GM21528 (cell line): ENCODE measurements around the gene DOK6.
"Not testable (repeated sequence)": the region's sequence is repeated elsewhere in the genome, so short reads cannot be mapped to it uniquely, and the experiment has no call there.

Experiments used
- ATAC-seq: cut with Tn5 transposase; IDR thresholded peaks from one replicate; pipeline ENCODE4 v1.9.1; 2021; ENCODE audit warnings: mild to moderate bottlenecking, moderate library complexity; ENCODE audit not compliant: unreplicated experiment, low FRiP score

DOK6 gene

GRCh38 chr18:69843015-69843414 lies 442.3 kb downstream of the DOK6 start:
- no peak for ATAC-seq

DNA sequence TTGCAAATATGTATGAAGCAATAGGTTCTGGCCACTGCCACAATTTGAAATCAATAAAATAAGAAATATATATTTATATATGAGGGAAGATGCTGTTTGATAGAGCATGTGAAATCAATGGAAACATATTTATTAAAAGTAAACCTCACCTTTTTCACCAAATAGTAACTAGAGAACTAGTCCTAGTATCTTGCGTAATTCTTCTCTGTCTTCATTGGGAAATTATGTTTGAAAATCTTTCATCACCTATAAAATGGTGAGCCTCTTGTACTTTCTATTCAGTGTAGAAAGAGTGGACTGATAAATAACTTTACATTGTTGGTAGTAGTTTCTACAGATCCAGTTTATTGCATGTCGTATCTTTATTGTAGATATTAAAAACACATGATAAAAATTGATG lies 444.0 kb downstream of the DOK6 start:
- no peak for ATAC-seq

DNA sequence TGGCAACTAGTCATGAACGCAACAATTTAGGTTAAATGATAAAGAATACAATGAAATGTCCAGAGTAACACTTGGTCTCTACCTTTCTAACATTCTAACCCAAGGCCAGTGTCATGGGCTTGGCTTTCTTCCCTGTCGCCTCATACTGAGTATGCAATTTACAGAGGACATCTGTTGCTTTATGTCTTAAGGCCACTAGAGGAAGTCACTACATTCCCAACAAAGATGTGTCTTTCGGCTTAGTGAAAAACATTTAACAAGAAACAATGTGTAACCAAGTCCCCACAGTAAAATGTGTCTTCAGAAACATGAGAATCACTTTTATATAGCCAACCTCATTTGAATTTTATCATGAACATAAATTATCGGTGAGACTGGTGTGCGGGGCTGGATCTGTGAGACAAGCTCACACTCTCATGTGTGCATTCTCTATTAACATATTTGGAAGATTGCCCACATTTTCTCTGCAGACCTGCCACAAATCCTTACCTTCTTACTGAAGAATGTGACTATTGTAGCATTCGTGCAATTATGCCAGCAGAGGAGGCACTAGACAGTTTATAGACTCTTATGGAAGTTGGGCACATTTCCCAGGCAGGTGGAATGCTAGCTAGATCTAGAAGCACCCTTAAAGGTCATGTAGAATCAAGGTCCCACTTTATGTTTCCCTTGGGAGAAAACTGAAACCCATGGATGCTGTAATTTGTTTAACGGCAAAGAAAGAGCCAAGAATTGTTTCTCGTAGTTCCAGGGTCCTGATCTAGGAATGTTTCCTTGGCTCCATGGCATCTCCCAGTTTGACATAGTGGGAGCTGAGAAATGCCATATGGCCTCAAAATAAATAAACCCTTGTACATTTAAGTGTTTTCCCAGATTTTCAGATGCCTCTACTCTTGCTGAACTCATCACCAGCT lies 445.2 kb downstream of the DOK6 start:
- ATAC-seq: no peak

DNA sequence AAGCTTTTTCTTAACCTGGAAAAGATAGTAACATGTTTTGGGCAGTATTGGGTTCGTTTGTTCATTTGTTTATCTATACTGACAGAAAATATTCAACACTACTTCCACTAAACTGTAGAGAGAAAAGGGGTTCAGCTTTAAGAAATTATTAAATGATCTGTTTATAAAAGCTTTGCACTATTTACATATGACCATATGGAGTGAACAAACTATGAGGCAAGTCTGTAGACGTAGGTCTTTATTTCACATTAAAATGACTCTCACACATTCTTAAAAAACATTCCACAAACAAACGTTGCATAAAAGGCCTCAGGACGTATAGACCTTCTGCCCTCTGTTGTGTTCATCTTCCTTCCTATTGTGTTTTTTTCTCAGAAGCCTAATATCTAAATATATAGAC lies 452.4 kb downstream of the DOK6 start:
- no peak for ATAC-seq

DNA sequence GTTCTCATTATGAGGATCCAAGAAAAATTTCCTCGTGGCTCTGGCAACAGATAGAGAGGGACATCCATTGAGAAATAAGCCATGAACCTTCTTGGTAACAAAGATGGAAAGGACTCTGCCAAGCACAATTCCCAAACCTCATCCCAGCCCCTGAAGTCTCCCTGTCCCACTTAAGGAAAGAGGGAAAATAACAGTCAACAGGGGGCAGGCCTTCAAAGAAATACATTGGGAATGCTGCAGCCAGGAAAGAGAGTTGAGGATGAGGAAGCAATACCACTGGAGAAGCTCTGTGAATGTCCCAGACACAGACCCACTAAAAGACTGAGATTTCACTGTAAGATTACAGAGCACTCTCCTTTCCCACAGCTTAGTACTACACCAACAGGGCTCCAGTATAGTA lies 453.8 kb downstream of the DOK6 start:
- ATAC-seq: no peak

DNA sequence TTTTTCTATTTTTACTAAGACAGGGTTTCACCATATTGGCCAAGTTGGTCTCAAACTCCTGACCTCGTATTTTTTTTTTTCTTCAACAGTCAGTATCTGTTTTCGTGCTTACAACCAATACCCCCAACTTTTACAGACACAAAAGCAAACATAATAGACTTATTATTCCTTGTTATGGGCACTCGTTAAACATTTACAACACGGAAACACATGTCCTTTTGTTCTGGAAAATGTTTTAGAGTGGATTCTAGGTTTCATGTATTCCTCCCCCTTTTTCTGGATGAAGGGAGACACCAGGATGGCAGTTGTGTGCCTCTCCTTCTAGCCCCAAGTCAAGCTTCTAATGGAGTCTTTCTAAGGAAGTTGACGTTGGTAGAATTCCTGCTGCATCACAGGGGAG lies 458.2 kb downstream of the DOK6 start:
- ATAC-seq: no peak

DNA sequence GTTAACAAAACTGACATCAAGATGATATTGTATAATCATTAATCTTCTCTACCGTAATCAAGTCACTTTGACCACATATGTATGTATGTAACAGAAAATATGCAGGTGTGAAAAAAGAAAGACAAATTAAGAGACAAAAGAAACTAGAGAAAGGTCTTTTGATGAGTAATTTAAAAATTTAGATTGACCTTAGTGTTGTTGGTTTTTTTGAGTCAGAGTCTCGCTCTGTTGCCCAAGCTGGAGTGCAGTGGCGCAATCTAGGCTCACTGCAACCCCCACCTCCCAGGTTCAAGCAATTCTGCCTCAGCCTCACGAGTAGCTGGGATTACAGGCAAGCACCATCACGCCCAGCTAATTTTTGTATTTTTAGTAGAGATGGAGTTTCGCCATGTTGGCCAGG lies 464.1 kb downstream of the DOK6 start:
- ATAC-seq: peak; percentile 85

DNA sequence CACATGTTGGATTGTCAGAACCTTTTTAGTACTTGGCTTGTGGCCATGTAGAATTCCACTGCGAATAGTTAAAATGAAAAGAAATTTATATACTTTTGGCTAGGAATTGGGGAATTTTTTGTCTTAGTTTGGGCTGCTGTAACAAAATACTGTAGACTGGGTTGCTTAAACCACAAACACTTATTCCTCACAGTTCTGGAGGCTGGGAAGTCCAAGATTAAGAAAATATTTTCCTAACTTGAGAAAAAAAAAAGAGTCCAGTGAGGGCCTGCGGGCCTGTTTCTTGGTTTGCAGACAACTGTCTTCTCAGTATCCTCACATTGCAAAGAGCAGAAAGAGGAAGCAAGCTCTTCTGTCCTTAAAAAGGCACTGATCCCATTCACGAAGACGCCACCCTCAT lies 465.1 kb downstream of the DOK6 start:
- no peak for ATAC-seq

DNA sequence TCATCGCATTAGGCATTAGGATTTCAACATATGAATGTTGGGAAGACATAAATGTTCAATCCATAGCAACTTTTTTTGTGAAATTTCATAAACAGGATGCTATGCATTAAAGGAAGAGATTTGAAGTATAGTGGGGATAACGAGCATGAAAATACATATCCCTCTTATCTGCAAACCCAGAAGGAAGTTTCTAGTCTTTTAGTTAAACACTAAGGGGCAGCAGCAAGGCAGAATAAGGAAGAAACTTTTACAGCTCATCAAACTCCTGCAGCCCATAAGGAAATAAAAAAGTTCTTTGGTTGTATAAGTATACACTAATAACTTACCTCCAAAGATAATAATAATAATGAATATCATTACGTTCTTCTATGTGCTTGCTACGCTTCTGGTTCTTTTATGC lies 465.5 kb downstream of the DOK6 start:
- no peak for ATAC-seq

- ATAC-seq: no peak
Observed at GRCh38 chr18:69870736-69871135, 470.0 kb downstream of the DOK6 start.

DNA sequence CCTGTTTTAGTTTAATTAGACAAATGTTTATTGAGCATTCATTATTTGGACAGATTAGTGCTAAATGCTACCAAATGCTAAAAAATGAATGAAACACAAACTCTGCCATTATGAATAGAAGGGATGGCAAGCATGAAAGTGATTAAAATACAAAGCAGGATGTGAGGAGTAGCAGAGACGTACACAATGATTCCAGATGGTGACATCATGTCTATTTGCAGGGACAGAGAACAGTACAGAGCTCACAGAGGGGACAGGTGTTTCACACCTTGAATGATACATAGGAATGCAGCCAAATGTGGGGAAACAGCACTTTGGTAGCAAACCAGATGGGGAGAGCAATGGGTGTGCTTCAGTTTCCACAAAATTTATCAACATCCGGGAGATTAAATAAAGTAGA lies 470.7 kb downstream of the DOK6 start:
- no peak for ATAC-seq

- no peak for ATAC-seq
Observed at GRCh38 chr18:69872661-69873060, 472.0 kb downstream of the DOK6 start.

DNA sequence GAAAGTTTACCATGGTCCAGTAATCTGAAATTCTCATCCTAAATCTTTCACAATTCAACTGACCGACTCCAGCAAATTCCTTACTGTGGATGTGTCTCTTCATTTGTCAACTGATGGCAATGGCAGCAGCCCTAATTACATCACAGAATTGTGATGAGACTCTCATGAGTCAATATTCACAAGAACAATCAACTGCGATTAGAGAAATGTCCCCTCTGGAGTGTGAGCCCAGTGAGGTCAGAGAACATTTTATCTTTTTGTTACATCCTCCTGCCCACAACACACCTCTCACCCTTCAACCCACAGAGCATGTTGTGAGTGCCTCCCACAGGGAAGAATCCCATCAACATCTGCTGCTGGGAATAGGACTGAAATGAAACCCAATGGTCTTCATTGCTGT lies 473.4 kb downstream of the DOK6 start:
- ATAC-seq: no peak

GRCh38 chr18:69876490-69876889 lies 475.8 kb downstream of the DOK6 start:
- no peak for ATAC-seq

GRCh38 chr18:69878213-69878933 lies 477.7 kb downstream of the DOK6 start:
- ATAC-seq: no peak

- not testable (repeated sequence) for ATAC-seq
Observed at GRCh38 chr18:69879051-69879450, 478.4 kb downstream of the DOK6 start.

GRCh38 chr18:69880083-69880482 lies 479.4 kb downstream of the DOK6 start:
- no peak for ATAC-seq

DNA sequence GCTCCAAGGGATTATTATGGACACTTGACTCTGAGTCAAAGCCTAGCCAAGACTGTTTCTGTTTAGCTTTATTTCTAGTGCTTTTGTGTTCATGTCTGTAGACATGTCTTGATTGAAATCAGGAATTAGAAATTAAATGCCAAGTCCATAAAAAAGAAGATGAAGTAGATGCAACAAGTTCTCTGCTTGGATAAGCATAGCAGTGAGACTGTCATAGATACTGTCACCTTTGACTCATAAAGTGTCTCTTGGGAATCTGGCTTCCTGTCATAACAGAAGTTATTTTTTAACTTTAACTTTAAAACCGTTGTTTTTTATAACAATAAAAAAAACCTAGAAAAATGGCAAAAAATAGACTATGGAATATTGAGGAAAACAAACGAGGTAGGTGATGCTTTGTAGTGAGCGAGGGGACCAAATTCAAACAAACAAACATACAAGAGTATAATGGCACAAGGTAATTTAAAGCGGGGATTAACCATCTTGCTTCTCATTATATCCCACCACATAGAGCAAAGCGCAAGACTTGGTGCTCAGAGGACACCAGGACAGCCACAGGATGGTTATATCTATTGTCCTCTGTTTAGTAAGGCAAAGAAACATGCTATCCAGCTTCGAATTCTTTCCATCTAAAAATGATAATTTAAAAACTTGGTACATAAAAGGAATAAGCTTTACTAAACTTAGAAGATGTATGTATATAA lies 482.4 kb downstream of the DOK6 start:
- peak; percentile 41 for ATAC-seq

DNA sequence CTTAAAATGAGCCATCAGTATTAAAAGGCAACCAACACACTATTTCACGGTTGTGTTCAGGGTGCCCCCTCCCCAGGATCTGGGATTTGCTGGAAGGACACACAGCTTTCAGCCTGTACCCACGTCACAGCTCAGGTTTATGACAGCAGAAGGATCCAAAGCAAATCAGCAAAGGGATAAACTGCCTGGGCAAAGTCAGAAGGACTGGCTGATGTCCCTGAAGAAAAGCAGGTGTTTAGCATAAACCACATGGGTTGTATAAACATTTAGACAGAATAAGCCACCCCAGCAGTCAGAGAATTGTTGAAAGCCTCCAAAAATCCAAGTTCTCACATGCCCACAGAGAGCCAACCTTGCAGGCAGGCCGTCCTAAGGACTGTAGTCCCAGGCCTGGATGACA lies 483.1 kb downstream of the DOK6 start:
- ATAC-seq: no peak

GRCh38 chr18:69885355-69885754 lies 484.7 kb downstream of the DOK6 start:
- no peak for ATAC-seq

- peak; percentile 82 for ATAC-seq
Observed at GRCh38 chr18:69885841-69886531, 485.3 kb downstream of the DOK6 start.
